Stimulated activated CD4-positive, alpha-beta T cell treated with anti-CD3 and anti-CD28 coated beads, Interleukin-4, amount 100 ng/mL, for 24 hours (primary cell): ENCODE measurements around the gene ANGPTL4.
"Not testable (repeated sequence)": the region's sequence is repeated elsewhere in the genome, so short reads cannot be mapped to it uniquely, and the experiment has no call there.

Source experiments
- DNase-seq: peaks from one replicate; pipeline ENCODE4 v3.0.0-alpha.2; 2020

Gene ANGPTL4

DNA sequence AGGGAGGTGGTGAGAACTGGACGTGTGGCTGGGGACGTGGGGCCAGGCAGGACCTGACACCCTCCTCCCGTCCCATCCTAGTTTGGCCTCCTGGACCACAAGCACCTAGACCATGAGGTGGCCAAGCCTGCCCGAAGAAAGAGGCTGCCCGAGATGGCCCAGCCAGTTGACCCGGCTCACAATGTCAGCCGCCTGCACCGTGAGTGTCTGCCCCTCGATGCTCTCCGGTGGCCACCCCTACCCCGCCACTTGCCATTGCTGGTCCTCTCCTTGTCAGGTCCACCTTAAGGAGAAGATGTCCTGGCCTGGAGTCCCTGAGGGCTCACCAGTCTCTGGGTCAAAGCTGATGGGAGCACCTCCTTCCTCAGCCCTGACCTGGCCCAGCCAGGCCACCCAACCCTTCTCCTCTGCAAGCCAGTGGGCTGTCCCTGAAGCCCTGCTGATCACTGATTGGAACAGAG lies 2.2 kb downstream of the ANGPTL4 start:
- DNase-seq, result no peak

GRCh38 chr19:8366961-8367326 lies 3.0 kb downstream of the ANGPTL4 start:
- no peak for DNase-seq

GRCh38 chr19:8367327-8368001 lies 3.5 kb downstream of the ANGPTL4 start:
- DNase-seq, result no peak

DNA sequence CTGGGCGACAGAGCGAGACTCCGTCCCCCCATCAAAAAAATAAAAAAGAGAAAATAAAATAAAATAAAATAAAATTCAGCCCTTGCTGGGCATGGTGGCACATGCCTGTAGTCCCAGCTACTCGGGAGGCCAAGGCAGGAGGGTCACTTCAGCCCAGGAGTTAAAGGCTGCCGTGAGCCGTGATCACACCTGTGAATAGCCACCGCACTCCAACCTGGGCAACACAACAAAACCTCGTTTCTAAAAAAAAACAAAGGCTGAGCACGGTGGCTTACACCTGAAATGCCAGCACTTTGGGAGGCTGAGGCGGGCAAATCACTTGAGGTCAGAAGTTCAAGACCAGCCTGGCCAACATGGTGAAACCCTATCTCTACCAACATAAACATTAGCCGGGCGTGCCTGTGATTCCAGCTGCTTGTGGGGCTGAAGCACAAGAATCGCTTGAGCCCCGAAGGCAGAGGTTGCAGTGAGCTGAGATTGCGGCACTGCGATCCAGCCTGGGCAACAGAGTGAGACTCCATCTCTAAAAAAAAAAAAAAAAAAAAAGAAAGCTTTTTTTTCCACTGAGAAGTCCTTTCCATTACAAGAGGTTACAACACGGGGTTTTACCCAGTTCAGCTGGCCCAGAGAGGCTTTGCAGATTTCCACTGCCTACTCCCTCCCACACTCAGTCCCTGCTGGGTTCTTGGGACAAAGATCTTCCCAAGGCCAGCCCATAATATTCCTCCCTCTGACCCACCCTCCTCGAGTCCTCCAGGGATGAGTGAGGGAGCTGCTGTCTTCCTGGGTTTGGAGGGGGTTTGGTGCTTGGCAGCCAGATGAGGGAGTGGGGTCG lies 6.4 kb downstream of the ANGPTL4 start:
- DNase-seq, result no peak

DNA sequence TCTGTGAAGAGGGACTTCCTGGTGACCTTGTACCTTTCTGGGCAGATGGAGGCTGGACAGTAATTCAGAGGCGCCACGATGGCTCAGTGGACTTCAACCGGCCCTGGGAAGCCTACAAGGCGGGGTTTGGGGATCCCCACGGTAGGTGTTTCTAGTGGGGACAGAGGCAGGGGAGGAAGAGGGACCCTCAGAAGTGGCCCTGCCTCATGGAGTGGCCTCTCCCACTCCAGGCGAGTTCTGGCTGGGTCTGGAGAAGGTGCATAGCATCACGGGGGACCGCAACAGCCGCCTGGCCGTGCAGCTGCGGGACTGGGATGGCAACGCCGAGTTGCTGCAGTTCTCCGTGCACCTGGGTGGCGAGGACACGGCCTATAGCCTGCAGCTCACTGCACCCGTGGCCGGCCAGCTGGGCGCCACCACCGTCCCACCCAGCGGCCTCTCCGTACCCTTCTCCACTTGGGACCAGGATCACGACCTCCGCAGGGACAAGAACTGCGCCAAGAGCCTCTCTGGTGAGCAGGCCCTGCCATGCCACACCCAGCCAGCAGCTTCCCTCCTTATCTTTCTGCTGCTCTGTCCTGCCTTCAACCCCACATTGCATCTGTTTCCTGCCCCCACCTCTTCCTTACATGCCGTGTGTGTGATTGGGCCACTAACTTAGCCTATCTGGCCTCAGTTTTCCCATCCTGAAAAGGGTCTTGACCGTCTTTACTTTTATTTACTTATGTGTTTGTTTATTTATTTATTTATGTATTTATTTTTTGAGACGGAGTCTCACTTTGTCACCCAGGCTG lies 7.3 kb downstream of the ANGPTL4 start:
- DNase-seq, result no peak

DNA sequence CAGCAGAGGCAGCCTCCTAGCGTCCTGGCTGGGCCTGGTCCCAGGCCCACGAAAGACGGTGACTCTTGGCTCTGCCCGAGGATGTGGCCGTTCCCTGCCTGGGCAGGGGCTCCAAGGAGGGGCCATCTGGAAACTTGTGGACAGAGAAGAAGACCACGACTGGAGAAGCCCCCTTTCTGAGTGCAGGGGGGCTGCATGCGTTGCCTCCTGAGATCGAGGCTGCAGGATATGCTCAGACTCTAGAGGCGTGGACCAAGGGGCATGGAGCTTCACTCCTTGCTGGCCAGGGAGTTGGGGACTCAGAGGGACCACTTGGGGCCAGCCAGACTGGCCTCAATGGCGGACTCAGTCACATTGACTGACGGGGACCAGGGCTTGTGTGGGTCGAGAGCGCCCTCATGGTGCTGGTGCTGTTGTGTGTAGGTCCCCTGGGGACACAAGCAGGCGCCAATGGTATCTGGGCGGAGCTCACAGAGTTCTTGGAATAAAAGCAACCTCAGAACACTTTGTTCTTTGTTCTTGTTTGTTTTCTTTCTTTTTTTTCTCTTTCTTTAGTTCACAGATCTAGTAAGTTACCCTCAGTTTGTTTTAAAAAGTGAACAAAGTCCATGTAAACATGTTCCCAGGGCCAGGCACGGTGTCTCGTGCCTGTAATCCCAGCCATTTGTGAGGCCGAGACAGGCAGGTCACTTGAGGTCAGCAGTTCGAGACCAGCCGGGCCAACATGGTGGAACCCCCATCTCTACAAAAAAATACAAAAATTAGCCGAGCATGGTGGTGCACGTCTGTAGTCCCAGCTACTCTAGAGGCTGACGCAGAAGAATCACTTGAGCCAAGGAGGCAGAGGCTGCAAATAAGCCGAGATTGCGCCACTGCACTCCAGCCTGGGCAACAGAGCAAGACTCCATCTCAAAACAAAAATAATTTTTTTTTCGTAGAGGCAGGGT lies 10.2 kb downstream of the ANGPTL4 start:
- DNase-seq, result no peak

DNA sequence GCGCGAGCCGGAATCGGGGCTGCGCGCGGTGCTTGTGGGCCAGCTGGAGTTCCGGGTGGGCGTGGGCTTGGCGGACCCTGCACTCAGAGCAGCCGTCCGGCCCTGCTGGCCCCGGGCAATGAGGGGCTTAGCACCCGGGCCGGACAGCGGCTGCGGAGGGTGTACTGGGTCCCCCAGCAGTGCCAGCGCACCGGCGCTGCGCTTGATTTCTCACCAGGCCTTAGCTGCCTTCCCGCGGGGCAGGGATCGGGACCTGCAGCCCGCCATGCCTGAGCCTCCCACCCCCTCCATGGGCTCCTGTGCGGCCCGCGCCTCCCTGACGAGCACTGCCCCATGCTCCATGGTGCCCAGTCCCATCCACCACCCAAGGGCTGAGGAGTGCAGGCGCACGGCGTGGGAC lies 11.8 kb downstream of the ANGPTL4 start:
- DNase-seq, result not testable (repeated sequence)

DNA sequence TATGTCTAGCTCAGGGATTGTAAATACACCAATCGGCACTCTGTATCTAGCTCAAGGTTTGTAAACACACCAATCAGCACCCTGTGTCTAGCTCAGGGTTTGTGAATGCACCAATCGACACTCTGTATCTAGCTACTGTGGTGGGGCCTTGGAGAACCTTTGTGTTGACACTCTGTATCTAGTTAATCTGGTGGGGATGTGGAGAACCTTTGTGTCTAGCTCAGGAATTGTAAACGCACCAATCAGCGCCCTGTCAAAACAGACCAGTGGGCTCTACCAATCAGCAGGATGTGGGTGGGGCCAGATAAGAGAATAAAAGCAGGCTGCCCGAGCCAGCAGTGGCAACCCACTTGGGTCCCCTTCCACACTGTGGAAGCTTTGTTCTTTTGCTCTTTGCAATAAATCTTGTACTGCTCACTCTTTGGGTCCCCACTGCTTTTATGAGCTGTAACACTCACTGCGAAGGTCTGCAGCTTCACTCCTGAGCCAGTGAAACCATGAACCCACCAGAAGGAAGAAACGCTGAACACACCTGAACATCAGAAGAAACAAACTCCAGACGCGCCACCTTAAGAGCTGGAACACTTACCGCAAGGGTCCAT lies 12.5 kb downstream of the ANGPTL4 start:
- DNase-seq, result not testable (repeated sequence)

DNA sequence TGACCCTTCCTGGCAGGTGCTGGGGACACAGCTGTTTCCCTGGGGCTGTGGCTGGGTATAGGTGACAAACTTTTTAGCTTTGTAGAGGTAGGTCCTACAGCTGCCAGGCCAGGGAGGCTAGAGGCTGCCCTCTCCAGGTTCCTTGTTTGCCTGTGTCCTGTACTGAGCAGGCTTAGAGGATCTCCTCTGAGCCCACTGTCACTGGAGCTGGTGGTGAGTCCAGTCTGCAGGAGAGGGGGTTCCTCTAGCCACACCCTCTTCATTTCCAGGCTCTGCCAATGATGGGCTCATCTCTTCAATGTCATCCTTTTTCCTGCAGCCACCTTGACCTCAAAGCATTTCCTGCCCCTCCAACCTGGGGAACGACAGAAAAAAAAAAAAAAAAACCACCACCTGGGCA lies 13.6 kb downstream of the ANGPTL4 start:
- DNase-seq, result no peak

DNA sequence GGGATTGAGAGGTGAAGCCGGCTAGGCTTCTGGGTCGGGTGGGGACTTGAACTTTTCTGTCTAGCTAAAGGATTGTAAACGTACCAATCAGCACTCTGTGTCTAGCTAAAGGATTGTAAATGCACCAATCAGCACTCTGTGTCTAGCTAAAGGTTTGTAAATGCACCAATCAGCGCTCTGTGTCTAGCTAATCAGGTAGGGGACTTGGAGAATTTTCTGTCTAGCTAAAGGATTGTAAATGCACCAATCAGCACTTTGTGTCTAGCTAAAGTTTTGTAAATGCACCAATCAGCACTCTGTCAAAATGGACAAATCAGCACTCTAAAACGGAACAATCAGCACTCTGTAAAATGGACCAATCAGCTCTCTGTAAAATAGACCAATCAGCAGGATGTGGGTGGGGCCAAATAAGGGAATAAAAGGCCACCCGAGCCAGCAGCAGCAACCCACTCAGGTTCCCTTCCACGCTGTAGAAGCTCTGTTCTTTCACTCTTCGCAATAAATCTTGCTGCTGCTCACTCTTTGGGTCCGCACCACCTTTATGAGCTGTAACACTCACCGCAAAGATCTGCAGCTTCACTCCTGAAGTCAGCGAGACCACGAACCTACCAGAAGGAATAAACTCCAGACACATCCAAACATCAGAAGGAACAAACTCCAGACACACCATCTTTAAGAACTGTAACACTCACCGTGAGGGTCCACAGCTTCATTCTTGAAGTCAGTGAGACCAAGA lies 15.4 kb downstream of the ANGPTL4 start:
- DNase-seq, result not testable (repeated sequence)

- DNase-seq, result not testable (repeated sequence)
Observed at GRCh38 chr19:8384569-8384968, 20.6 kb downstream of the ANGPTL4 start.

- not testable (repeated sequence) for DNase-seq
Observed at GRCh38 chr19:8385103-8385502, 21.1 kb downstream of the ANGPTL4 start.

- DNase-seq, result not testable (repeated sequence)
Observed at GRCh38 chr19:8385566-8385965, 21.6 kb downstream of the ANGPTL4 start.

DNA sequence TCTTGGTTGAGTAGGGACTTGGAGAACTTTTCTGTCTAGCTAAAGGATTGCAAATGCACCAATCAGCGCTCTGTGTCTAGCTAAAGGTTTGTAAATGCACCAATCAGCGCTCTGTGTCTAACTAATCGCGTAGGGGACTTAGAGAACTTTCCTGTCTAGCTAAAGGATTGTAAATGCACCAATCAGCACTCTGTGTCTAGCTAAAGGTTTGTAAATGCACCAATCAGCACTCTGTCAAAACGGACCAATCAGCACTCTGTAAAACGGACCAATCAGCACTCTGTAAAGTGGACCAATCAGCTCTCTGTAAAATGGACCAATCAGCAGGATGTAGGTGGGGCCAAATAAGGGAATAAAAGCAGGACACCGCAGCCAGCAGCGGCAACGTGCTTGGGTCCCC lies 22.5 kb downstream of the ANGPTL4 start:
- not testable (repeated sequence) for DNase-seq

DNA sequence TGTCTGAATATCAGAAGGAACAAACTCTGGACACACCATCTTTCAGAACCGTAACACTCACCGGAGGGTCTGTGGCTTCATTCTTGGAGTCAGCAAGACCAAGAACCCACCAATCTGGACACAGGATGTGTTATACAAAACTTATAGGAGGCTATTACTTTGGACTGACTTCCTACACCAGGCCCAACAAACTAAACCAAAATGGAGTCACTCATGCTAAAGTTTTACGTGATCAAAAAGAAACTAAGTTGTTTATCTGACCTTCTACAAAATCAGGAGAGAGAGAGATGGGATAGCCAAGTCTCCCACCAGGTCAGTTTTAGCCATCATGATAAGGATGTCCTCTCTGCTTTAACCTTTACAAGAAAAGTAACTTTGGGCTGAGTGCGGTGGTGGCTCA lies 23.0 kb downstream of the ANGPTL4 start:
- no peak for DNase-seq

DNA sequence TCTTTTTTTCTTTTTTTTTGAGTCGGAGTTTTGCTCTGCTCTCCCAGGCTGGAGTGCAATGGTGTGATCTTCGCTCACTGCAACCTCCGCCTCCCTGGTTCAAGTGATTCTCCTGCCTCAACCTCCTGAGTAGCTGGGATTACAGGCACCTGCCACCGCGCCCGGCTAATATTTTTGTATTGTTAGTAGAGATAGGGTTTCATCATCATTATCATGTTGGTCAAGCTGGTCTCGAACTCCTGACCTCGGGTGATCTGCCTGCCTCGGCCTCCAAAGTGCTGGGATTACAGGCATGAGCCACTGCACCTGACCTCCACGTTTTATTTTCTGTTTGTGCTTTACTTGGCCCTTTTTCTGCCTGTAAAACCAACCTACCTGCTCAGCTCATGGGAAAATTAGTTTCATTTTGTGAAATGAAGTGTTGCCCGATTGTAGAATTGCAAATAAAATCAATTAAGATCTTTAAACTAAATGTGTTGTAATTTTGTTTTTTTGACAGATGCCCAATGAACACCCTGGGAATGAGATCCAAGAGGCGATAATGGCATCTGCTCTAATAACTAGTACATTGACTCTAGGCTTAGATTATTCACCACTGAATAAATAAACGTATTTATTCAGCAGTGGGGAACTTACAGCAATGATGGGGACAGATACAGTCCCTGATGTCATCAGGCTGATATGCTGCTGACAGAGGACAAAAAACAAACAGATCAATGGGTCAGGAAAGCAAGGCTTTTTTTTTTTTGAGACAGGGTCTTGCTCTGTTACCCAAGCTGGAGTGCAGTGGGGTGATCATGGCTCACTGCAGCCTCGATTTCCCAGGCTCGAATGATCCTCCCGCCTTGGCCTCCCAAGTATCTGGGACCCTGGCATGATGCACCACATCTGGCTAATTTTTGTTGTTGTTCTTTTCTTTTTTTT lies 24.0 kb downstream of the ANGPTL4 start:
- no peak for DNase-seq

- DNase-seq, result no peak
Observed at GRCh38 chr19:8388612-8388958, 24.6 kb downstream of the ANGPTL4 start.

- peak; percentile 99 for DNase-seq
Observed at GRCh38 chr19:8389891-8390616, 26.1 kb downstream of the ANGPTL4 start, which contains the start of gene RAB11B. Gene RAB11B (plus strand): TSS chr19:8390360. CDS start chr19:8390417, 57 bp downstream.

- DNase-seq, result peak; percentile 90
Observed at GRCh38 chr19:8390617-8390981, 26.6 kb downstream of the ANGPTL4 start.
